ENCODE measurements around the gene SERTAD2. TPM values are rescaled to one million over a fixed set of nuclear protein-coding genes. Genes with fewer than 3 reads are reported as not detected.

The SERTAD2 gene
- total RNA-seq, 1 donor: 7.8 TPM

GRCh38 chr2:64604155-64604554 lies 49.6 kb downstream of the SERTAD2 start:
- no peak for TF ChIP-seq CTCF (IDR thresholded peaks at IDR 0.05; ENCODE audit: insufficient read depth, low read depth, low read length)
- DNase-seq (ENCODE audit: low read depth): no peak
- no peak overlapping the region for H3K4me3 ChIP-seq (ENCODE audit: low read depth, low read length)

GRCh38 chr2:64602436-64602835 lies 51.3 kb downstream of the SERTAD2 start:
- DNase-seq (ENCODE audit: low read depth): no peak
- no peak for TF ChIP-seq CTCF (IDR thresholded peaks at IDR 0.05; ENCODE audit: insufficient read depth, low read depth, low read length)
- no peak overlapping the region for H3K4me3 ChIP-seq (ENCODE audit: low read depth, low read length)

- TF ChIP-seq CTCF (IDR thresholded peaks at IDR 0.05; ENCODE audit: insufficient read depth, low read depth, low read length): no peak
- no peak for DNase-seq (ENCODE audit: low read depth)
- no peak overlapping the region for H3K4me3 ChIP-seq (ENCODE audit: low read depth, low read length)
Observed at GRCh38 chr2:64601785-64602391, 51.8 kb downstream of the SERTAD2 start.

GRCh38 chr2:64601034-64601754 lies 52.5 kb downstream of the SERTAD2 start:
- peak; percentile 30 for DNase-seq (ENCODE audit: low read depth)
- no peak overlapping the region for H3K4me3 ChIP-seq (ENCODE audit: low read depth, low read length)
- TF ChIP-seq CTCF (IDR thresholded peaks at IDR 0.05; ENCODE audit: insufficient read depth, low read depth, low read length): no peak

- no peak for TF ChIP-seq CTCF (IDR thresholded peaks at IDR 0.05; ENCODE audit: insufficient read depth, low read depth, low read length)
- H3K4me3 ChIP-seq (ENCODE audit: low read depth, low read length): no peak overlapping the region
- DNase-seq (ENCODE audit: low read depth): no peak
Observed at GRCh38 chr2:64599469-64599868, 54.2 kb downstream of the SERTAD2 start.

- no peak for TF ChIP-seq CTCF (IDR thresholded peaks at IDR 0.05; ENCODE audit: insufficient read depth, low read depth, low read length)
- DNase-seq (ENCODE audit: low read depth): no peak
- no peak overlapping the region for H3K4me3 ChIP-seq (ENCODE audit: low read depth, low read length)
Observed at GRCh38 chr2:64598226-64598625, 55.5 kb downstream of the SERTAD2 start.
